ENCODE results near the gene RLN2. TPM values are rescaled to one million over a fixed set of nuclear protein-coding genes. Genes with fewer than 3 reads are reported as not detected.

Gene RLN2
- total RNA-seq, 1 donor from 2014 or later, result 3.8 TPM

DNA sequence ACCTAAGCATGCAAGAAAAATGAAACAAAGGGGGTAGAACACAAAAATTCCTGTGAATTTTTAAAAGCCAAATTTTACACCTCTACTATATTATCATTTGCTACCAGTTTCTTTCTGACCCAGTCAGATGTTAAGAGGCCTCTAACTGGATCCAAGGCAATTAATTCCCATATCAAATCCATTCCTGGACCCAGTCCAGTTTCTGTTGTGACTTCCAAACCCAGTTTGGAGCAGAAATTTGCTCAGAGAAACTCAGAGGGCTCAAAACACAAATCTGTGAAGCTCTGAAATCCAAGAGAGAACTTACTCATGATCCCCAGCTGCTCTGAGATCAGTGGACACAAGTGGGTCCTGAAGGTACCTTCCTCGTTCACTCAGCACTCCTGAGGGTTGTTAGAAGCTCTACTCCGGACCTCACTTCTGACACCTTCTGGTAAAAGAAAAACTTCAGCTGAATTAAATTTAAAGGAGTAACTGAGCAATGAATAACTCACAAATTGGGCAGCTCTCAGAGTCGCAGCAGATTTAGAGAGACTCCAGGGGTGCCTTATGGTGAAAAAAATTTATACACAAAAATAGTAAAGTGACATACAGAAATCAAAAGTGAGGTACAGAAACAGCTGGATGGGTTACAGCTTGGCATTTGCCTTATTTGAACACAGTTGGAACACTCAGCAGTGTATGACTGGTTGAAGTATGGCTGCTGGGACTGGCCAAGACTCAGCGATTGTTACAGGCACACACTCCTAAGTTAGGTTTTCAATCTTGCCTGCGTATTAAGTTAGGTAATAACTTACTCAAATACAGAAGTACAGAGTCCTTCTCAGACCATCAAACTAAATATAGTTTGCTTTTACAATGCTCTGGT is 40.9 kb downstream of the RLN2 start:
- H3K27ac Mint-ChIP-seq, result no peak overlapping the region
- DNase-seq (ENCODE audit: low spot score in 2 of 2, unreplicated experiment in 2 of 2), result no peak

More for the DNA sequence above, 40.9 kb downstream of the RLN2 start:
- H3K27me3 Mint-ChIP-seq (ENCODE audit: low read depth), result no peaks in the 10 kb centered on the region
- no peaks in the 10 kb centered on the region for H3K36me3 Mint-ChIP-seq
- H3K9me3 Mint-ChIP-seq, result peaks cover 11% of the 10 kb centered on the region
- TF ChIP-seq, protein P1, sequence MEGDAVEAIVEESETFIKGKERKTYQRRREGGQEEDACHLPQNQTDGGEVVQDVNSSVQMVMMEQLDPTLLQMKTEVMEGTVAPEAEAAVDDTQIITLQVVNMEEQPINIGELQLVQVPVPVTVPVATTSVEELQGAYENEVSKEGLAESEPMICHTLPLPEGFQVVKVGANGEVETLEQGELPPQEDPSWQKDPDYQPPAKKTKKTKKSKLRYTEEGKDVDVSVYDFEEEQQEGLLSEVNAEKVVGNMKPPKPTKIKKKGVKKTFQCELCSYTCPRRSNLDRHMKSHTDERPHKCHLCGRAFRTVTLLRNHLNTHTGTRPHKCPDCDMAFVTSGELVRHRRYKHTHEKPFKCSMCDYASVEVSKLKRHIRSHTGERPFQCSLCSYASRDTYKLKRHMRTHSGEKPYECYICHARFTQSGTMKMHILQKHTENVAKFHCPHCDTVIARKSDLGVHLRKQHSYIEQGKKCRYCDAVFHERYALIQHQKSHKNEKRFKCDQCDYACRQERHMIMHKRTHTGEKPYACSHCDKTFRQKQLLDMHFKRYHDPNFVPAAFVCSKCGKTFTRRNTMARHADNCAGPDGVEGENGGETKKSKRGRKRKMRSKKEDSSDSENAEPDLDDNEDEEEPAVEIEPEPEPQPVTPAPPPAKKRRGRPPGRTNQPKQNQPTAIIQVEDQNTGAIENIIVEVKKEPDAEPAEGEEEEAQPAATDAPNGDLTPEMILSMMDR (IDR thresholded peaks at IDR 0.05; ENCODE audit: unreplicated experiment), result no peak
- H3K4me3 Mint-ChIP-seq, result no peak overlapping the region
- H3K4me1 Mint-ChIP-seq, result no peaks in the 10 kb centered on the region

Other genes with a start within 250 kb of the RLN2 start
- gene INSL6, start 119.1 kb downstream of the RLN2 start, total RNA-seq, result not detected in 3 replicates
- gene INSL4, start 73.3 kb downstream of the RLN2 start, total RNA-seq, result not detected in 3 replicates
- 0.75 to 0.88 TPM (median 0.80 TPM) in 3 replicates for gene RLN1, start 35.2 kb upstream of the RLN2 start, total RNA-seq
- gene PLGRKT, start 133.2 kb upstream of the RLN2 start, total RNA-seq, result 18.2 to 21.7 TPM (median 19.6 TPM) in 3 replicates
- 0.20 to 0.38 TPM (median 0.29 TPM) in 3 replicates for gene CD274, start 145.8 kb upstream of the RLN2 start, total RNA-seq
- not detected in 3 replicates for gene PDCD1LG2, start 205.8 kb upstream of the RLN2 start, total RNA-seq

Measured in mesothelial cell of epicardium (in vitro differentiated cells).